RWPE2 (cell line): ENCODE data around the gene HIVEP3.
A peak's percentile ranks its signal among the peaks of the same experiment; 100 is the strongest.

Experiments
- ATAC-seq: fragments of 200-7000 bp; cut with Tn5 transposase; 3 replicates; pipeline ENCODE4 v1.9.1; 2021; ENCODE audit warnings: low read depth
- DNase-seq: peaks from one replicate; pipeline ENCODE4 v3.0.0-alpha.2; 2020; ENCODE audit warnings: low spot score
- H3K27ac ChIP-seq: fragments of 450-650 bp; 2 replicates; pipeline ENCODE4 v1.5.1; 2017; ENCODE audit warnings: mild to moderate bottlenecking; ENCODE audit not compliant: poor library complexity, severe bottlenecking
- H3K27me3 ChIP-seq: fragments of 250-450 bp; sonication (Bioruptor Pico); 2 replicates; pipeline ENCODE4 v1.5.1; 2021; ENCODE audit warnings: mild to moderate bottlenecking, moderate library complexity; ENCODE audit not compliant: insufficient read depth, poor library complexity, severe bottlenecking
- H3K36me3 ChIP-seq: fragments of 250-450 bp; sonication (Bioruptor Pico); 2 replicates; pipeline ENCODE4 v1.5.1; 2020; ENCODE audit warnings: low read depth, mild to moderate bottlenecking, moderate library complexity
- H3K4me1 ChIP-seq: fragments of 250-450 bp; sonication (Bioruptor Pico); 2 replicates; pipeline ENCODE4 v1.5.1; 2021; ENCODE audit warnings: mild to moderate bottlenecking, moderate library complexity; ENCODE audit not compliant: insufficient read depth, poor library complexity, severe bottlenecking
- H3K4me3 ChIP-seq: fragments of 250-450 bp; sonication (Bioruptor Pico); 2 replicates; pipeline ENCODE4 v1.5.1; 2021; ENCODE audit warnings: mild to moderate bottlenecking, moderate library complexity; ENCODE audit not compliant: severe bottlenecking
- H3K9me3 ChIP-seq: fragments of 250-450 bp; sonication (Bioruptor Pico); 2 replicates; pipeline ENCODE4 v1.5.1; 2021; ENCODE audit warnings: mild to moderate bottlenecking, moderate library complexity; ENCODE audit not compliant: severe bottlenecking
- CTCF ChIP-seq: fragments of 450-650 bp; IDR thresholded peaks from one replicate; pipeline ENCODE4 v1.5.1; 2017; ENCODE audit warnings: mild to moderate bottlenecking, moderate library complexity; ENCODE audit not compliant: poor library complexity, severe bottlenecking

The HIVEP3 gene

DNA sequence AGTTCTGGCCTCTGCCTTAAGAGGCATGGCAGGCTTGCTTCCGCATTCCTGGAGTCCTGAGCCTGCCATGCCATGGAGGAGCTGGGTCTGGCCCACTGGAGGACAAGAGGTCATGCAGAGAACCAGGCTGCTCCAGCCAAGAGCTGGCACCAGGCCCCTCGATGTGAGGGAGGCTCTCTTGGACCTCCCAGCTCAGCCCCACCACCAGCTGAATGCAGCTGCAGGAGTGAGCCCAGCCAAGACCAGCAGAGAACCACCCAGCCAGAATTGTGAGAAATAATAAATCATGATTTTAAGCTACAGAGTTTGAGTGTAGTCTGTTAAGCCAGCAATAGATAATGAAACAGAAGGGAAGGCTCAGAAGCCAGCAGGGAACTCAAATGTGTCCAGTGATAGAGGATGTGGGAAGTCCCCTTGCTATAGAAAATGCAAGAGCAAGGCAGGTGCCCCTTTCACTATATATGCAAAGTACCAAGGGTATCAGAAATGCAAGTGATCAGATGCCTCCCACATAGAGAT is 118.4 kb downstream of the HIVEP3 start:
- Histone ChIP-seq H3K27ac (no peak overlapping the region), H3K36me3 (no peaks in the 10 kb centered on the region), H3K4me1 (peaks cover 27% of the 10 kb centered on the region), H3K27me3 (no peaks in the 10 kb centered on the region), H3K9me3 (no peaks in the 10 kb centered on the region), H3K4me3 (no peak overlapping the region)
- no peak for ATAC-seq
- DNase-seq = no peak
- no peak for TF ChIP-seq CTCF

- H3K9me3 ChIP-seq = no peaks in the 10 kb centered on the region
- ATAC-seq = peak; percentile 72
- TF ChIP-seq CTCF = no peak
- no peak for DNase-seq
- H3K36me3 ChIP-seq = no peaks in the 10 kb centered on the region
- no peaks in the 10 kb centered on the region for H3K27me3 ChIP-seq
- peaks cover 27% of the 10 kb centered on the region for H3K4me1 ChIP-seq
- H3K27ac ChIP-seq = no peak overlapping the region
- no peak overlapping the region for H3K4me3 ChIP-seq
These were observed 119.0 kb downstream of the HIVEP3 start for GRCh38 chr1:41799723-41800122.

- Histone ChIP-seq H3K4me3 (no peak overlapping the region), H3K36me3 (no peaks in the 10 kb centered on the region), H3K27ac (no peak overlapping the region), H3K27me3 (no peaks in the 10 kb centered on the region), H3K4me1 (peaks cover 24% of the 10 kb centered on the region), H3K9me3 (no peaks in the 10 kb centered on the region)
- DNase-seq = no peak
- TF ChIP-seq CTCF = no peak
- no peak for ATAC-seq
These were observed 119.5 kb downstream of the HIVEP3 start for GRCh38 chr1:41799205-41799604.

DNA sequence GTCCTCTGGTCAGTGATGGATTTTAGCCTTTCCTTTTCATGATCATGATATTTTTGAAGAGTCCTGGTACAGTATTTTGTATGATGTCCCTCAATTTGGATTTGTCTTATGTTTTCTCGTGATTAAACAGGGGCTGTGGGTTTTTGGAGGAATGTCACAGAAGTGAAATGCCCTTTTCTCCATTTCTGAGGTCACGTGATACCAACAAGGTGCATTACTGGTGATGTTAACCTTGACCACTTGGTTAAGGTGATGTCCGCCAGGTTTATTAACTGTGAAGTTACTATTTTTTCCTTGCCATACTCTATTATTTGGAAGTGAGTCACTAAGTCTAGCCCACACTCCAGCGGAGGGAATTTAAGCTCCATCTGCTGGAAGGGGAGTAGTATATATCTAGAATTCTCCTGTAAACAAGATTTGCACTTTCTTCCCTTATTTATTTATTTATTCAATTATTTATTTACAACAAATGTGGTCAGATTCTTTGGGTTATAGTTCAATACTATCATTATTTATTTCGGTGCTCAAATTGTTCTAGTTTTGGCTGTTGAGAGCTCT is 123.4 kb downstream of the HIVEP3 start:
- Histone ChIP-seq H3K4me3 (no peak overlapping the region), H3K4me1 (peaks cover 3% of the 10 kb centered on the region), H3K27ac (no peak overlapping the region), H3K27me3 (no peaks in the 10 kb centered on the region), H3K9me3 (no peaks in the 10 kb centered on the region), H3K36me3 (no peaks in the 10 kb centered on the region)
- DNase-seq (no peak), ATAC-seq (peak; percentile 68)
- TF ChIP-seq CTCF = peak; percentile 67

DNA sequence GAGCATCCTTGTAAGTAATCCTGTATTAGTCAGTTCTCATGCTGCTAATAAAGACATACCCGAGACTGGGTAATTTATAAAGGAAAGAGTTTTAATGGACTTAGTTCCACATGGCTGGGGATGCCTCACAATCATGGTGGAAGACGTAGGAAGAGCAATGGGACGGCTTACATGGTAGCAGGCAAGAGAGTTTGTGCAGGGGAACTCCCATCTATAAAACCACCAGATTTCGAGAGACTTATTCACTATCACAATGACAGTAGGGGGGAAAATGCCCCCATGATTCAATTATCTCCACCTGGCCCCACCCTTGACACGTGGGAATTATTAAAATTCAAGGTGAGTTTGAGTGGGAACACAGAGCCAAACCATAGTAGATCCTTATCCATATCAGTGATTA is 124.7 kb downstream of the HIVEP3 start:
- DNase-seq = no peak
- H3K9me3 ChIP-seq = no peaks in the 10 kb centered on the region
- no peak overlapping the region for H3K27ac ChIP-seq
- no peak for TF ChIP-seq CTCF
- no peaks in the 10 kb centered on the region for H3K4me1 ChIP-seq
- ATAC-seq = no peak
- no peaks in the 10 kb centered on the region for H3K36me3 ChIP-seq
- no peak overlapping the region for H3K4me3 ChIP-seq
- H3K27me3 ChIP-seq = no peaks in the 10 kb centered on the region
